HEK293T (cell line): Measurements from ENCODE around the gene HELB.

Experiments used
- FOXA1 ChIP-seq: fragments of 450-650 bp; IDR thresholded peaks from 2 replicates; pipeline ENCODE4 v1.6.1; 2016; ENCODE audit warnings: mild to moderate bottlenecking
- NFRKB ChIP-seq: fragments of 450-650 bp; IDR thresholded peaks from 2 replicates; pipeline ENCODE4 v1.6.1; 2016; ENCODE audit warnings: mild to moderate bottlenecking, moderate library complexity

DNA sequence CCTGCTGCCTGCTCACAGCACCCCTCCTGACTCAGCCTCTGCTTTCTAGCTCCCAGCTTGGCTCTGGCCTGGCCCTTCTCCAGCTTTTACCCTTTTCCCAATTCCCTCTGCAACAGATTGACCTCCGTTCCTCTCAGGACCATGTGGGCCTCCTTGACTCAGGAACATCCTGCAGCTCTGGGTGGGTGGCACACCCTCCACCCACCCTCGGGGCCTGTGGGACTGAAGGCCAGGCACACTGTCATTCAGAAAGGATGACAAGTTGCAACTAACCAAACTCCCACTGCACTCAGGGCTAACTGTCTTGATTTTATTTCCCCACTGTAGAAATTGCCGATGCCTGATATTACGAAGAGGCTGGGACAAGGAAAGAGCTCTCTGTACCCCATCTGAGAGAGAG, 59.4 kb downstream of the HELB start:
- TF ChIP-seq NFRKB (no peak), FOXA1 (no peak)
